Activated CD4-positive, alpha-beta T cell treated with anti-CD3 and anti-CD28 coated beads, Interleukin-2, amount 10 ng/mL, durations not matched to agents 24 days and 14 days (primary cell): Measurements from ENCODE around the gene AMBRA1. TPM values are rescaled to one million over a fixed set of nuclear protein-coding genes. Genes with fewer than 3 reads are reported as not detected.

Experiments used
- DNase-seq: peaks from one replicate; pipeline ENCODE4 v3.0.0; 2022
- H3K27ac Mint-ChIP-seq: one replicate; pipeline ENCODE4 v1.8.0; 2022; ENCODE audit warnings: mild to moderate bottlenecking, mixed read lengths
- H3K27me3 Mint-ChIP-seq: one replicate; pipeline ENCODE4 v1.8.0; 2022; ENCODE audit warnings: mixed read lengths
- H3K36me3 Mint-ChIP-seq: one replicate; pipeline ENCODE4 v1.8.0; 2022; ENCODE audit warnings: low read depth, mild to moderate bottlenecking, mixed read lengths
- H3K4me1 Mint-ChIP-seq: one replicate; pipeline ENCODE4 v1.8.0; 2021; ENCODE audit warnings: mixed read lengths
- H3K4me3 Mint-ChIP-seq: one replicate; pipeline ENCODE4 v1.8.0; 2022; ENCODE audit warnings: mild to moderate bottlenecking, moderate library complexity, mixed read lengths
- H3K9me3 Mint-ChIP-seq: one replicate; pipeline ENCODE4 v1.8.0; 2021; ENCODE audit warnings: mixed read lengths
- intact Hi-C: fragments of 100-400 bp; cut with micrococcal nuclease; formaldehyde crosslinking; loops from one replicate; pipeline ENCODE4 v1.15.1; 2023
- total RNA-seq: library from RNA; stranded (reverse); gene quantifications from 2 replicates; pipeline ENCODE4 v1.2.3, GENCODE V29; 2022

The AMBRA1 gene
- total RNA-seq, 1 donor from 2014 or later: 27.7 TPM

DNA sequence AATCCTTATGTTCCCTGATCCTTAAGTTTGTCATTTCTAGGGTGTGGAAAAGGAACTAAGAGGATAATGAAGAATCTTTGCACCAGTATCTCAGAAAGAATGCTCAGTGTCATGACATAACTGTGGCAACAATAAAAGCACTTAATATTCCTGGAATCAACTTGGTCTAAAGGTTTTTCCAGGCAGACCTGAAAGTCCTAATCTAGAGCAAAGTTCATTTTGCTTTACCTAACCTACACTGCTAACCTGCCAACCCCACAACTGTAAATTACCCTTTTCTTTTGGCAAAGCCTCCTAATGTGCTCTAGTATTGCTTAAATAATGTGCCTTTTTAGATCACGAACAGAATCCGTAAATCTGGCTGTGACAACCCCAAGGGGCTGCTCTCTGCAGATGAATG is 82.5 kb downstream of the AMBRA1 start:
- Mint-ChIP-seq H3K9me3 (no peaks in the 10 kb centered on the region), H3K36me3 (peaks cover 18% of the 10 kb centered on the region), H3K27me3 (no peaks in the 10 kb centered on the region), H3K4me3 (no peak overlapping the region), H3K27ac (no peak overlapping the region), H3K4me1 (peaks cover 13% of the 10 kb centered on the region)
- DNase-seq: no peak
- intact Hi-C loops: no loop called here

DNA sequence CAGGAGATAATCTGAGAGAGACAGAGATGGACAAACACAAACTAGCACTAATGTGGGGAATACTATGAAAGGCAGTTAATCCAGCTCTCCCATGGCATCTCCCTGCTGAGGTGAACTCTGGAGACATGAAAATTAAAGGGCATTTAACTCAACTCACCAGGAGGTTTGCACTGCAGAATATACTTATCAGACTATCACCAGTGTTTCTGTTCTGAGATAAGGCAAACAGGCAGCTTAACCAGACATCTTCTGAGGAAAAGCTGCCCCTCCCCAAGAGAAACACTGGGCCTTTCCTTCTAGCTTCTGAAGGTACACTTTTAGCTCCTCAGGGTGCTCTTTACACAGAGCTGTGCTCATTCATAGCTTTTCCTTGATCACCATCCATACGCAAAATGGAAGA is 85.5 kb downstream of the AMBRA1 start:
- Mint-ChIP-seq H3K27ac (no peak overlapping the region), H3K4me3 (no peak overlapping the region), H3K9me3 (no peaks in the 10 kb centered on the region), H3K36me3 (peaks cover 33% of the 10 kb centered on the region), H3K27me3 (no peaks in the 10 kb centered on the region), H3K4me1 (peaks cover 21% of the 10 kb centered on the region)
- no peak for DNase-seq
- intact Hi-C loops: no loop called here

DNA sequence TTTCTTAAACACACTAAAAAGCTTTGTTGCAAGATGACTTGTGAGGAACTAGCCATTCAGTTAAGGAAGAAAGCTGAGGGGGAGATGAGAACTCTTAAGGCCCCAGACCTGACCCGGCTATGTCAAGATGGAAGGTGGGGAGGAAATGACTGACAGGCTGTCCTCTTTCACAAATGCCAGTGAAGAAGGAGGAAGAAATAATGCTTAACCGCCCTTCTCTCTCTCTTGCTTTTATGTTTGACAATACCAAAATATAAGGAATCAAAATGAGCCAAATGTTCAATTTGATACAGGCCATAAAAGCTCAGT is 87.4 kb downstream of the AMBRA1 start:
- H3K9me3 Mint-ChIP-seq: no peaks in the 10 kb centered on the region

DNA sequence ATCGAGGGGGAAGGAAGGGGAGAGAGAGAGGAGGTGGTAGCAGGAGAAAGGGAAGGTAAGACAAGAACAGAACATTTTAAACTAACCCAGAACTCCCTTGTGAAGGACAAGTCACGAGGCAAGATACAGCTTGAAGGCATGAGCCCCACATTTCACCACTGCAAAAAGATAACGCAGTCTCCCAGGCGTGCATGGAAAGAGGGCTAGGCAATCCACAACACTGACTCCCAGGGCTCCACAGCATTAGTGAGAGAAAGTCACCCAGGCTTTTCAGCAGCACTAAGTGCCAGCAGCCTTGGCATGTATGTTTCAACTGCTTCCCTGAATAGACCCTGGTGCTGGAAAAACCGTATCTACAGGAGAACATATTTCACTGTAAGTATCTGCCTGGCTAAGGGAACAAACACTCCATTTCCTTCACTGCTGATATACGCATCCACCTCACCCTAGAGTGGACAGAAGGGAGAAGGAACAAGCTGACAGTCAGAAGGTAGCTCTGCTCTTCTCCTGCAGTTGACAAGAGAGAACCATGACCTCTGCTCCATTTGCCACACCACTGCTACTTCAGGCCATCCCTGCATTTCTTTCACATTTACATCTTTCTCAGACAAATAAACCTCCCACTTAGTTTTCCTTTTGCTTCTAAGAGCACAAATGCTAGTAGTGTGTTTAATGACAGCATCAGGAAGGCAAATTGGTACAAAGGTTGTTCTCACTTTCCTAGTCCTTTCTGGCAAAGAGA is 87.9 kb downstream of the AMBRA1 start:
- no peak for DNase-seq
- no peak overlapping the region for H3K4me3 Mint-ChIP-seq
- H3K36me3 Mint-ChIP-seq: peaks cover 33% of the 10 kb centered on the region
- intact Hi-C loops: no loop called here
- no peaks in the 10 kb centered on the region for H3K9me3 Mint-ChIP-seq
- H3K27me3 Mint-ChIP-seq: no peaks in the 10 kb centered on the region
- peaks cover 20% of the 10 kb centered on the region for H3K4me1 Mint-ChIP-seq
- H3K27ac Mint-ChIP-seq: peak overlapping the region; percentile 75

More for the DNA sequence above, 87.4 kb downstream of the AMBRA1 start:
- intact Hi-C loops: no loop called here
- Mint-ChIP-seq H3K27ac (peak overlapping the region; percentile 75), H3K4me1 (peaks cover 21% of the 10 kb centered on the region), H3K36me3 (peaks cover 33% of the 10 kb centered on the region), H3K4me3 (no peak overlapping the region), H3K27me3 (no peaks in the 10 kb centered on the region)
- no peak for DNase-seq

DNA sequence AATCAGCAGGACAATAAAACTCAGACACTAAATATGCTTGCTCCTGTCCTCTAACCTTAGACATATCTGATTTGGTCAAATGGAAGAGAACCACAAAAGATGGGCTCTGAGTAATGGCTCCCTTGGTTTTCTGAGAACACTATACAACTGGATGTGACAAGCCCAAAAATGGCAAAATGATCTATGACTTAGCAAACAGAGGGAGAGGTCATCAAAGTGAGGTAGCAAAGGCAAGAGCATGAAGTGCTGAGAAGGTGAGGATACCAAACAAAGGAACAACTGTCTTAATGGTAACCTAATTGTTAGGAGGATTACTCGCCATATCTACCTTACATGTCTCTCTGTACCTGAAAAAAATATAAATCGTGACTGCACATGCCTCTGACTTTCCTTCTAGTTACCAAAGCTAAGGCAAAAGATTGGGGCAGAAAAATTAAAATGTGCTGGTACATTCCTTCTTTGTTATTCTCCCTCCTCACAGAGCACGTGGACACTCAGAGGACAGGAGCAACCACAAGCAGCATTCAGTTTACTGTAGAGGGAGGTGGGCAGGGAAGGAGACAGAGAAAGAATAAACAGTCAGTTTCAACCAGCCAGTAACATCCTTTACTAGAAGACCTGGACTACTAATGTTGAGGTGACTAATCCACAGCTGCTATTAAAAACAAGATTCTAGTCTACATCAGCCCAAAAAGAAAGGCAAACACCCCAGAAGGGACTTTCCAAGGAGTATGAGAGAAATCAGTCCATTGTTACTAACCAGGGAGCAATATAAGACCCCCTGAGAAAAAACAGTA is 88.8 kb downstream of the AMBRA1 start:
- Mint-ChIP-seq H3K4me3 (no peak overlapping the region), H3K27ac (peak overlapping the region; percentile 75), H3K9me3 (no peaks in the 10 kb centered on the region), H3K36me3 (peaks cover 36% of the 10 kb centered on the region), H3K4me1 (peaks cover 20% of the 10 kb centered on the region), H3K27me3 (no peaks in the 10 kb centered on the region)
- no peak for DNase-seq
- intact Hi-C loops: no loop called here

DNA sequence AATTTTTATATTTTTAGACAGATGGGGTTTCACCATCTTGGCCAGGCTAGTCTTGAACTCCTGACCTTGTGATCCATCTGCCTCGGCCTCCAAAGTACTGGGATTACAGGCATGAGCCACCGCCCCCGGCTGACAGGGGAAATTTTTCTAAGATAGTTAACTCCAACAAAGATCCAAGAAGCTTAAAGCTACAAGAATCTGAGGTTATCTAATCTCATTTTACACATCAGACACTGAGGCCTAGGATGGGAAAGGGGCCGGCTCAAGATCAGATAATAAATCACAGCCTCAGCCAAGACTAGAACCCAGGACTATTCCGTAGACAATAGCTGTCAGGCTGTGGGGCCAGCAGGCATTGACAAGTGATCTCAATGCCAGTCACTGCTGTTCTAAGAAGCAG is 94.0 kb downstream of the AMBRA1 start:
- intact Hi-C loops: no loop called here
- no peak for DNase-seq
- no peaks in the 10 kb centered on the region for H3K9me3 Mint-ChIP-seq
- H3K4me3 Mint-ChIP-seq: no peak overlapping the region
- no peaks in the 10 kb centered on the region for H3K27me3 Mint-ChIP-seq
- peaks cover 14% of the 10 kb centered on the region for H3K36me3 Mint-ChIP-seq
- H3K27ac Mint-ChIP-seq: no peak overlapping the region
- H3K4me1 Mint-ChIP-seq: peaks cover 1% of the 10 kb centered on the region

DNA sequence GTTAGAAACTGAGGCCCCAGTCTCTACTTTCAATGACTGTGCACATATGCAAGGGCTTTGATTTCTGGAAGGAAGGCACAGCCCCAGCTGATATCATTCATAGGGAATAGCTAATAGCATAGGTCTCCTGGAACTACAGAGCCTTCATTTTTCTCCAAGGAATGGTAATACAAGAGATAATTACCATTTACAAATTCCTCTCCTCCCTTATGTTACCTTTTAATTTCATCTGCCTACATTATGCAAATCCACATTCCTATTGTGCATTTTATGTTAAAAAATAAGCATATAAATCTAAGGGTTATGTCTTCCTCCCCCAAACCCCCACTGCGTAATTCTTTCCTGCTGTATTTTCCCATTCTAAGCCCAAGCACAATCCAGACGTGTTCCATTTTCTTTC is 94.9 kb downstream of the AMBRA1 start:
- H3K4me3 Mint-ChIP-seq: no peak overlapping the region
- H3K4me1 Mint-ChIP-seq: no peaks in the 10 kb centered on the region
- no peak for DNase-seq
- intact Hi-C loops: no loop called here
- peaks cover 9% of the 10 kb centered on the region for H3K36me3 Mint-ChIP-seq
- H3K9me3 Mint-ChIP-seq: no peaks in the 10 kb centered on the region
- no peaks in the 10 kb centered on the region for H3K27me3 Mint-ChIP-seq
- no peak overlapping the region for H3K27ac Mint-ChIP-seq

DNA sequence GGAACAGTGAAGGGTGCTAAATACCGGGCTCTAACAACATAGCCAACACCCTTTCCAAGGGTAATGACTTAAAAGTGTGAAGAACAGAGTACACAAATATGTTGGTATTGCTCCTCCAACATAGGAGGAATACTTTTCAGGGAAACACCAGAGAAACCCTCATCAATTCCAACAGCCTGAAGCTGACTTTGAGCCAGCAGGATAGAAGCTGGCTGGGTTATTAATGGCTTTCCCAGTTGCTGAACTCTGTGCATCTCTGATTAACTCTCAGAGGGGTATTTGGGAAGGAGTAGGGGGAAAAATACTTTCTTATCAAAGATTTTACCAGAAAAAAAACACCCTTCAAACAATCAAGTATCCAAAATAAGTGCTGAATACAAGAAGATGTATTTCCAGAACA is 95.6 kb downstream of the AMBRA1 start:
- DNase-seq: no peak
- Mint-ChIP-seq H3K4me3 (no peak overlapping the region), H3K27me3 (no peaks in the 10 kb centered on the region), H3K4me1 (no peaks in the 10 kb centered on the region), H3K27ac (no peak overlapping the region), H3K9me3 (no peaks in the 10 kb centered on the region), H3K36me3 (peaks cover 10% of the 10 kb centered on the region)
- intact Hi-C loops: no loop called here

DNA sequence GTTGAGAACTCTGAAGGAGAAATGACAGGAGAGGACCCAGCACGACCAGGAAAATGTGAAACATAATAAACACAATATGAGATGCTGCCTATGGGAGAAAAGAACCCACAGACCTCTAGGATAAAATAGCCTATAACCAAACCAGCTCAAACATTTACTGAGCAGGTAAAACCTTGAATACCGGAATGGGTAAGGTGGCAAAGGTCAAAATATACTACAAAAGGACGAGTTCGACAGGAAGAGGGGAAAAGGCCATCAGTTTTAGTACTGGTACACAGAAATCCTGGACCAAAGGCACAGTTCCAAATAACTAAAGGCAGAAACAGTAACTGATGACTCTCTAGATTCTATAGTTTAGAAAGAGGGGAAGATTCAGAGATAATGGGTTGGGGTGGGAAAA is 96.3 kb downstream of the AMBRA1 start:
- no peaks in the 10 kb centered on the region for H3K9me3 Mint-ChIP-seq
- DNase-seq: no peak
- no peak overlapping the region for H3K27ac Mint-ChIP-seq
- H3K4me3 Mint-ChIP-seq: no peak overlapping the region
- H3K27me3 Mint-ChIP-seq: no peaks in the 10 kb centered on the region
- no peaks in the 10 kb centered on the region for H3K4me1 Mint-ChIP-seq
- intact Hi-C loops: no loop called here
- H3K36me3 Mint-ChIP-seq: peaks cover 7% of the 10 kb centered on the region

DNA sequence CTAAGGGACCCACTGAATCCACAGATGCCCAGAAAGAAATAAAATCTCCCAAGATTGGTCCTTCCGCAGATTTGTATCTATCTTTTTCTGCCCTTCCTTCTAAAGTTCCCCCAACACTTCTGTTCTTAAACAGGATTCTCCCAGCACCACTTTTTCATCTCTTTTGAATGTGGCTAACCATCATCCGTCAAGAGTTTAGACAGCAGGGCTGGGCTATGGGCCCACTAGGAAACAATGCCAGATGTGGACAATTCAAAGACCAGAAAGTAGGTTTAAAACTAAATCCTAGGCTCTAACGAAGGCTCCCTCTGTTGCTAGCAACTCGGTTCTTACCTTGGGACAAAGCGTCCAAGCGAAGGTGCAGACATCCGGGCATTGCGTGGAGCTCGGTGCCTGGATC is 100.0 kb downstream of the AMBRA1 start:
- no peak overlapping the region for H3K4me3 Mint-ChIP-seq
- H3K27me3 Mint-ChIP-seq: no peaks in the 10 kb centered on the region
- no peaks in the 10 kb centered on the region for H3K9me3 Mint-ChIP-seq
- DNase-seq: no peak
- H3K27ac Mint-ChIP-seq: no peak overlapping the region
- H3K4me1 Mint-ChIP-seq: peaks cover 9% of the 10 kb centered on the region
- intact Hi-C loops: loop anchor here (5.0 kb wide), 1 partner anchor 124 kb away; the partner anchor contains the start of genes ATG13 and HARBI1
- peaks cover 15% of the 10 kb centered on the region for H3K36me3 Mint-ChIP-seq

DNA sequence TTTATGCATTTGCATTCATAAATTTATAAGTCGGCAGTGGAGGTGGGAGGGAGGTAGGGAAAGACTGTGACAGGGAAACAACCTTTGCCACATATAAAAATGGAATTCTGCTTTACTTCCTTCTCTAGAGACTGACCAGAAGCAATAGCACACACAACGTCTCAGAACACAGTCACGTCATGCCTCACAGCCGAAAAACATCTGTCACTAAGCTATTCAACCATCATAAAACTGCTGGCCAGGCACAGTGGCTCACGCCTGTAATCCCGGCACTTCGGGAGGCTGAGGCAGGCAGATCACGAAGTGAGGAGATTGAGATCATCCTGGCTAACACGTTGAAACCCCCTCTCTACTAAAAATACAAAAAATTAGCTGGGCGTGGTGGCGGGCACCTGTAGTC is 101.3 kb downstream of the AMBRA1 start:
- Mint-ChIP-seq H3K4me3 (no peak overlapping the region), H3K27me3 (no peaks in the 10 kb centered on the region), H3K9me3 (no peaks in the 10 kb centered on the region), H3K4me1 (peaks cover 9% of the 10 kb centered on the region), H3K36me3 (peaks cover 17% of the 10 kb centered on the region), H3K27ac (no peak overlapping the region)
- intact Hi-C loops: loop anchor here (5.0 kb wide), 1 partner anchor 125 kb away; the partner anchor contains the start of genes ATG13 and HARBI1
- no peak for DNase-seq

DNA sequence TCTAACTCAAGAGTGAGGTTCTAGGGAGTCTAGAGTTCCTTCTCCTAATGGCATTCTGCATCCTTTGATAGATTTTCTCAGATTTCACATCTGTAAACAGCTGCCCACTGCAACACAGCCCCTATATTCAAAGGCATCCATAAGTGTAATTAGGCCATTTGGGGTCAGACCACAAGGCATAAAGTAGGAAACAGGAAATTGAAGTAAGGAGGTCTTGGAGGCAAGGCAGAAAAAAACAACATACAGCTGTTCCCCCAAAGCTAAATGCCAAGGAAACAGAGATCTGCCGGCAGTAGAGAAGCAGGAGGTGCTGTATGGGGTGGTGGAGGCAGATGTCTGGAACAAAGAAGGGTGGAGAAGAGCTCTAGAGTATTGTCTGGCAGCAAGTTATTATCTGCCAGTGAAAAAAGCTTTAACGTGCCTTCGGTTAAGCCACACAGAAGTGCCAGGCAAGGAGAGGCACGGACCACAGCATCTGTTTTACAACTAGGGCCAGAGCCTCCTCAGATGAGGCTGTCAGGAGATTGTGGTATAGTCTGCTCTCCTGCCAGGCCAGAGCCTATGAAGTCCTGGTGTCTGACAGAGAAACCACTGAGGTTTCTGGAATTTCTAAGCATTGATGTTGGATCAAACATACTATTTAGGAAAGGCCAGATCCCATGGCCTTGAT is 102.0 kb downstream of the AMBRA1 start:
- peaks cover 17% of the 10 kb centered on the region for H3K36me3 Mint-ChIP-seq
- peaks cover 9% of the 10 kb centered on the region for H3K4me1 Mint-ChIP-seq
- intact Hi-C loops: loop anchor here (5.0 kb wide), 1 partner anchor 126 kb away; the partner anchor contains the start of genes ATG13 and HARBI1
- H3K27me3 Mint-ChIP-seq: no peaks in the 10 kb centered on the region
- H3K27ac Mint-ChIP-seq: no peak overlapping the region
- H3K4me3 Mint-ChIP-seq: no peak overlapping the region
- no peaks in the 10 kb centered on the region for H3K9me3 Mint-ChIP-seq
- no peak for DNase-seq

DNA sequence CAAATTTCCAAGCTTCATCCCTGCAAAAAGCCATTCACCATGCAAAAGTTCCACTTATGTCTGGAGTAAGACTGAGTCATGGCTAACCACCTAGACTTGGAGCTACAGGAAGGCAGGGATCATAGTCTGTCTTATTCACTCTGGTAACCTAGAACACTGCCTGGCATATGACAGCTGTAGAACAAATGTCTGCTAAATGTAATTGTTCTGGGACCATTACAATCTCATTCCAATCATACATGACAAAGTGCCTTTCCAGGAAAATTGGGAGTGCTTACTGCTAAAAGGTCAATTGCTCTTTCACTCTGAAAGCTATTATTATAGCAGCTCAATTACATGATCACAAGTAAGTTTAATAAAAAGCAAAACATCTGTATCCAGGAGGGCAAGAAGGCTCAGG is 103.2 kb downstream of the AMBRA1 start:
- Mint-ChIP-seq H3K4me3 (no peak overlapping the region), H3K27ac (no peak overlapping the region), H3K4me1 (peaks cover 9% of the 10 kb centered on the region), H3K27me3 (no peaks in the 10 kb centered on the region), H3K36me3 (peaks cover 15% of the 10 kb centered on the region), H3K9me3 (no peaks in the 10 kb centered on the region)
- DNase-seq: no peak
- intact Hi-C loops: loop anchor here (1.0 to 5.0 kb wide), 2 partner anchors 48 to 127 kb away; partner anchors contain the start of genes ATG13 and HARBI1
